ENCODE results near the gene CPXM1.
"Not testable (repeated sequence)": the region's sequence is repeated elsewhere in the genome, so short reads cannot be mapped to it uniquely, and the experiment has no call there.

The CPXM1 gene

DNA sequence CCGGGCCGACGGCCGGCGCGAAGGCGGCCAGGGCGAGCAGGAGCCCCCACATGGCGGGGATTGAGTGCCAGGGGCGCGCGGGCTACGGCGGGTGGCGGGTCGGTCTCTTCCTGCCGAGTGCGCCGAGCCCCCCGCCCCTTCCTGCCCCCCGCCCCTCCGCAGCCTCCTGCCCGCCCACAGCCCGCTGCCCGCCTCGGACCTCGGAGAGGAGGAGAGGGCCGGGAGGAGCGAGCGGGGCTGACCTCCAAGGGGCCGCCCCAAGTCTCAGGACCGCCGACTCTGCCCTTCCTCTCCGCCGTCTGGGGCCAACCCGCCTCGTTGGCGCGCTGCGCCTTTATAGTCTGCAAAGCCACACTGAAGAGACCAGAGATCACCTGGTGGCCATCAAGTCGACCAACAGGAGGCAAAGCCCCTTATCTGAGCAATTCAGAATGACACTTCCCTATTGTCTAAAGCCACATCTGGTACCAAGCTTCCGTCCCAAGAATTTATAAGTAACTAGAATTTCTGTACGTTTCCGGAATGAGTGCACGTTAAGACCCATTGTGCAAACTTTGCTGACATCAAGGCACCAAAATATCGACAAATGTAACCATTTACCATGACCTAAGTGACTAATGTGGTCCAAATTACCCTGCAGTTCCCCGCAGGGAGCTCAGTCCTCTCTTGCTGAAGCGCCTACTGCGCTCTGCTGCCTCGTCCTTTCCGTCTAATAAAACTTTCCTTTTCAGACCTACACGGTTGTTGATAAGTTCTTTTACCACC is at the start of gene CPXM1:
Gene CPXM1, minus strand, starts transcription at position 107 of the 765 bp plus-strand sequence. Its CDS starts 55 bp downstream, at position 52.
- no peak for DNase-seq (ENCODE audit: low read depth)

DNA sequence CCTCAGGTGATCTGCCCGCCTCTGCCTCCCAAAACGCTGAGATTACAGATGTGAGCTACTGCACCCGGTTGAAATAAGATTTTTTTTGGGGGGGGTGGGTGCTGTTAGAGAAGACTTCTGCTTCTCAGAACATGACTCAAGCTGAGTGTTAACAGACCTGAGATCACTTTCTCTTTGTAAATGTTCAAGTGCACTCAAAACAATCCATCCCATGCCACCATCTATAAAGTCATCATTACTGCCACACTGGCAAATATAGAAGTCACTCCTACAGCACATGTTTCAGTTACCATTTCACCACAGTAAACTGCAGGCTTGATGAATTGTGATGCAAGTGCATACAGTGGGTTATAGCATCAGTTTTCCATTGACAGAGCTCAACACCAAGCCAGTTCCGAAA is 49.1 kb upstream of the CPXM1 start:
- no peak for DNase-seq (ENCODE audit: low read depth)

DNA sequence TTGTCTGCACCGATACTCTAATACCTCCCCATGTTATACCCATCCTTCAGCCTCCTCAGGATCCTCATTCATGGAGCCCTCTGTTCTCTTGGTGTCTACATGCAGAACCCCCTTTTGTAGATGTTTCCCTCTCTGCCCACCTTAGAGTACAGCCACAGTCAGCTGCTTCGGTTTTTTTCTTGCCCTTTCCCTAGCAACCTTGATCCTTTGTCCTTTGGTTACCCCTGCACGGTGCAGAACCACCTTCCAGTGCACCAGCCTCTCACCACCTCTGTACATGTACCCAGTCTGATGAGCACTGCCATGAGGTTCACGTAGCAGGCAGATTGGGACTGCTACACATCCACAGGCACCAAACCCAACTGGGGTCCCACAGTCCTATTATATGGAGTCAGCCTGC is 47.4 kb upstream of the CPXM1 start:
- no peak for DNase-seq (ENCODE audit: low read depth)

DNA sequence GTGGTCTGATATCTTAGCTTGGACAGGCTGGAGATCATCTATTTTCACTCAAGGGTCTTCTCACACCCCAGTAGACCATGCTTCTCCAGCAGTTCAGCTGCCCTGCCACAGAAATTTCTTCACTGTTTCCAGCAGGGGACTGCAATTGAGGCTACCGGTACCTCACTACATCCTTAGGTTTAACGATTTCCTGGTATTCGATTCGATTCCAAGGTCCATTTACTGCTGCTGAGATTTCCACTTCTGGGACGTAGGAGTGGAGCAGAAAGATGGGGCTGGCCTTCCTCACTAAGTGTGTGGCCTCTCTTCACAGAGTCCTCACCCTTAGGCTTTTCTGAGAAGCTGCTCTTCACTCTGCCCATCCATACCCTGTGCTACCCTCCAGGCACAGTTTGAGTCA is 46.3 kb upstream of the CPXM1 start:
- DNase-seq (ENCODE audit: low read depth): no peak

DNA sequence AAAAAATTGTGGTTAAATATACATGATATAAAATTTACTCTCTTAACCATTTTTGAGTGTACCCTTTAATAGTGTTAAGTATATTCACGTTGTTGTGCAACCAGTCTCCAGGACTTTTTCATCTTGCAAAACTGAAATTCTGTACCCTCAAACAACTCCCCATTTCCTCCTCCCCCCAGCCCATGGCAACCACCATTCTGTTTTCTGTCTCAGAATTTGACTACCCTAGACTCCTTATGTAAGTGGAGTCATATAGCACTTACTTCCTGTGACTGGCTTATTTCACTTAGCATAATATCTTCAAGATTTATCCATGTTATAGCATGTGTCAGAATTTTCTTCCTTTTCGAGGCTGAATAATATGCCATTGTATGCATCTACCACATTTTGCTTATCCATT is 45.2 kb upstream of the CPXM1 start:
- no peak for DNase-seq (ENCODE audit: low read depth)

DNA sequence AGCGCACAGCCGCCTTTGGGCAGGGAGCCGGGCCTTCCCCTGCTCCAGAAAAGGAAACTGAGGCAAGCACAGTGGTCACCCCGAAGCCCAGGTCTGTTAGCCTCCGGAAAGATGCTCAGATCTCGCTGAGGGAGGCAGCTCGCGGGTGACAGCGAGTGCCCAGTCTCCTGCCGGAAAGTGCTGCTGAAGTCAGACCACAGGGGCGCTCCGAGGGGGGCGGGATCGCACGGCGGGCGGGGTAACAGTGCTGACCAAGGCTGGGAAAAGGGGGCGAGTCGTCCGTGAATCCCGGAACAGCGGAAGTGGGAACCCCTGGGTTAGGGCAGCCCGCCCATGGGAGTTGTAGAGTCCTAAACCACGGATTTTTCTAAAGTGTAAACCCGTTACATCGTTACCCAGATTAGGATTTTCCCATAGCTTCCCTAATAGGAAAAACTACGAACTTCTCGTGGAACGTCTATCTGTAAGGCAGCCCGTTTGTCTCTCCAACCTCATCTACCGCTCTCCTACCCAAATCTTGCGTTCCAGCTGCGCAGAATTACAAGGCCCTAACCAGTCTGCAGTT is 40.6 kb upstream of the CPXM1 start:
- no peak for DNase-seq (ENCODE audit: low read depth)

DNA sequence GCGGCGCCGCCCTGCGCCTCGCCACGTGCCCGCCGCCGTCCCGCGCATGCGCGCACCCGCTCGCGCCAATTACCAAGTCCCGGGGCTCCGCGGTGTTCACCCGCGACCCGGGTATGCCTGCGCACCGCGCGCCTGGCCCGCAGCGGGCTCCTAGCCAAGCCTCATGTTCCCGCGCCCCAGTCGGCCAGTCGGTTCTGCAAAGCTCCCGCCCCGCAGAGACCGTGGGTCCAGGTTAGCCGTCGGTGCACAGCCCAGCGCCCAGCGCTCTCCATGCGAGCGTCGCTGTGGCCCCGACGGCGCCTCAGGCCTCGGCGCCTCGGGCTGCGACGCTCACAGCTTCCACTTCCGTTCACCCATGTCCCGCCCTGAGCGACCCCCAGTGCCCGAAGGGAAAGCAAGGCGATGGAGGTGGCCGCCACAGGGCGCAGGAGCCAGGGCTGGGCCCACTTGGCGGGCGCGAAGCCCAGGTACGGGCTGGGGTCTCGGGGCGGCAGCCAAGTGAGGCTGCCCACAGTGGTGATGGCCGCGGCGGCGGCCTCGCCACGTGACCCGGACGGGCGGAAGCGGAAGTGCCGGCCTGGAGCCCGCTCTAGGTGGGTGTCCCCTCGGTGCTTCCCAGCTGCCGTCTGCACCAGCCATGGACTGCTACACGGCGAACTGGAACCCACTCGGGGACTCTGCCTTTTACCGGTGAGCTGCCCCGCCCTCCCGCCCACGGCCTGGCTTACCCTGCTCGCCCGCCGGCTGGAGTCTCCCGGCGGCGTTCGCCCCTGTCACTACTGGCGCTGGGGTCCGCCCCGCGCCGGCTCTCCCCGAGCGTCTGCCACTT is 39.9 kb upstream of the CPXM1 start, which contains the start of the genes PCED1A and VPS16:
Gene PCED1A, minus strand, starts transcription at position 518 of the 829 bp plus-strand sequence. CDS start 743 bp downstream, outside the sequence.
Gene VPS16, plus strand, starts transcription at position 608 of the 829 bp plus-strand sequence. Its CDS starts 30 bp downstream, at position 638.
- peak; percentile 83 for DNase-seq (ENCODE audit: low read depth)

DNA sequence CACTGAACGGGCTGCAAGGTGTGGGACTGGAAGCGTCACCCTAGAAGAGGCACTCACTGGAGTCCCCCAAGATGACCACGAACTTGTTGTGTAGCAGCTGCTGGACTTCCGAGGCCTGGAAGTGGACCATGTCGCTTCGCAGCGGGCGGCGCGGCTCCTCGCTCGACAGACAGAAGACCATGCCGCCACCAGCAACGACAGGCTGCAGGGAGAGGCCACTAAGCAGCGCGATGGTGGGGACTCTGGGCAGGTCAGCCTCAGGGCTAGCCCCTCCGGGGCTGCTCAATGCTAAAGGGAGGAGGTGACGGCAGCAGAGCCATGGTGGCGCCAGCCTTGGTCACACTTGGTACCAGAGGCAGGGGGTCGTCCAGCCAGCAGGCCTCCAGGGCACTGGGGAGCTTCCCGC is 39.3 kb upstream of the CPXM1 start:
- no peak for DNase-seq (ENCODE audit: low read depth)

DNA sequence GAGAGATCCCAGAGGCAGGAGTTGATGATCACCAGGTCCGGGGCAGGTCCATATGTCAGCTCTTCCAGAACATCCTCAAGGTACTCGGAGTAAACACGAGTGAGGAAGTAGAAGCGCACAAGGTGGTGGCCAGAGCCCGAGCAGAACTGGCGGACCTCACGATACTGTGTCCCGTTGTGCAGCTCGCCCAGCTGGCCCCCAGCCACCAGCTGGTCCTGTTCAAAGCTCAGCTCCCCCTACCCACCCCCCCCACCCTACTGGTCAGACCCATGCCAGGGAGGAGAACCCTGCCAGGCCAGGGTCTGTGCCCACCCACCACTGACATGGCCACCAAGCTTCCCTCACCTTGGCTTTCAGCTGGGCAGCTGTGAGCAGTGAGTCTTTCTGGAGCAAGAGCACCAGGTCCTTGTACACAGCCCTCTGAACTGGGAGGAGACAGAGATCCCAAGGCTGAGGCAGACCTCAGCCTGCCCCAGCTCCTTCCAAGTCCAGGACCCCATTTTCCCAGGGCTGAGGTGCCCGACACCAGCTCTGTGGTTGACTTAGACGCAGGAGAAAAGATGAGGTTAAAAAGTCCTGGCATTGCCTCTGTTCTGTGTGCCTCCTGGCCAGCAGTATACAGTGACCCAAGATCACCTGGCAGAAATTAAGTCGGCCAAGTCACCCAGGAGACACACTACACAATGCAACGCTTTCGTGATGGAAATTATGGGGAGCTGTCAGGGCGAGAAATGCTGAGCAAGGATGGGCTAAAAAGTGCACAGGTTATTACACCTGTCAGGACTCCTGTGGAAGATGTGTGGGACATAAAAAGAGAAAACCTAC is 38.6 kb upstream of the CPXM1 start:
- no peak for DNase-seq (ENCODE audit: low read depth)

DNA sequence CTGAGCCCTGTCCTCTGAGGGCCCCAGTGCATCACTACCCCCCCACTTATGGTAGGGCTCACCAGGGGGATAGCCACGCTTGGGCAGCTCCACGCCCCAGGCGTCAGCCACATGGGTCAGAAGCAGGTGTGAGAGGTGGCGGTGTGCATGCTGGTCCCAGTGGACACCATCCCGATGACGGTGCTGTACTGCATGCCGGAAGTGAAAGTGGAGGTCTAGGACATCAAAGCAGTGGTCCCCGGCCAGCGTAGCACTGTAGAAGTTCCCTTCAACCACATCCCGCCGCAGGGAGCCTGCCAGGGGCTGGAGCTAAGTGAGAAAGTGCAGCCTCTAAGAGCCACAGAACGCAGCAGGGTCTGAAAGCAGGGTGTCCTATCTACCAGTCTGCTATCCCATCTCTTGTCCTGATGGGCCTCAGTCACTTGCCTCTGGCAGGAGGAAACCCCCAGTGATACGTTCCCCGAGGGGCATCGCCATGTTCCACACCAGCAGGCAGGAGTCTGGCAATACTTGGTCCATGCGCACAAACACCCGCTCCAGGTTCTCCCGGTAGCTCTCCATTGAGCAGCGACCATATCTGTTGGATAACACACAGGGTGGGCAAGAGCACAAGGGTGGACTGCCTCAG is 37.9 kb upstream of the CPXM1 start:
- DNase-seq (ENCODE audit: low read depth): no peak

DNA sequence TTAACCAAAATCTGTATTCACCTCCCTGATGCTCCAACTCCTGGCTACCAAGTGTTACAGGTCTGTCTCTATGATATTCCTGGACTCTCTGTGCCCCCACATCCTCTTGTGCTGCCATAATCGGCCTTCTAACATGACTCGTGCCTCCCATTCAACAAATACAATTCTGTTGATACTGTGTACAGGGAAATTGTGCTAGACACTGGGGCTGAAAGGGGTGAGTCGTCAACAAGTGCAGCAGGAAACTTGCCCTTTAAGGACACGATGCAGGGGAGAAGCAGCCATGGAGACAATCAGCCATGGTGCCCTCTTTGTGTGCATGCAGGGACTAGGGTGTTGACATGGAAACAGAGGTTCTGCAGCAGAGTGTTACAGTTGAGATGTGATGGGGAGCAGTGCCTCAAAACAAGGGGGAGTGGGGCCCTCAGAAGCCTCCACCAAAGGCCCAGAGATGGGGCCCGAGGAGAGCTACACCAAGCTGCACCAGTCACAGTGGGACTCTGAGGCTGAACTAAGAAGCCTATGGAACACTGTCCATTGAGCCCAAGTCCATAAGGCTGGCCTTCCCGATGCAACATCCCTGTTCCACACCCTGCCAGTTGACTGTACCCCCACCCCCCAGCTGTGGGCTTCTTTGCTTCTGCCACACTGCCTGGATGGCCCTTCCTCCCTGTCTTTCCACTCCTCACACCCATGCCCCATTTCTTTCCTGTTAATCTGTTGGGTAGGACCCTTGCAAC is 37.0 kb upstream of the CPXM1 start:
- no peak for DNase-seq (ENCODE audit: low read depth)

DNA sequence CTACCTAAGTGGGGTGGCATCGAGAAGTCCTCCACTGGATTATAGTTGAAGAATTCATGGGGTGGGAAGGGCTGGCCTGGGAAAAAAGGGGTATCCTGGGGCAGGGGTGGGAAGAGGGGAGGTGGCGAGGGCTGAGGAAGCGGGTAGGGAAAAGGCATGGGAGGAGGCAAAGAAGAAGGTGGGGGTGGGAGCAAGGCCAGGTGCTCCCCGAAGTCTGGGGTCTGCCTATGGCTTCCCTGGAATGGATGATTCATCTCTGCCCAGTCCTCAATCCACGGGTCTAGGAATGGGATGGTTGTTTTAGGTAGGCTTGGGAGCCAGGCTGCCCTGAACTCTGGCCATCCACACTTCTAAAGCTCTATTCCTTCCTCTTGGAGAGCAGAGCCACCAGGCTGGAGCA is 35.6 kb upstream of the CPXM1 start:
- no peak for DNase-seq (ENCODE audit: low read depth)

DNA sequence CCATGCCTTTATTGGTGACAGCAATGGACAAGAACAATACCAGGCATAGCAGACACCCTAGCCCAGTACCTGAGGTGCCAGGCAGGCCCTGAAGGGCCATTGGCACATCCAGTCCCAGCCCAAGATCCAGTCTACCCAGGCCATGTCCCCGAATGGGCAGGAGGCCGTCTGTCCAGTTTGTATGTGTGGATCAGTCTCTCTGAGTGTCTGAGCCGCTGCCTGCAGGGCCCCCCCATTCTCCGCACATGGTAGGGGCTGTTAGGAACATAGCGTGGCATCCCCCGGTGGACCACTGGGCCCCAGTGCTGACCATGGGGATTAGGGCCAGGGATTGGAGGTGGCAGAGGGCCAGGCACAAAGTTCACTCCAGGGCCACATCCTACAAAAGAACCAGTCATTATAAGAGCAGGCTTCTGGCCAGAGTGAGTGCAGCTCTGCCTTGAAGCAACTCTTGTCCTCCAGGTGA is 34.9 kb upstream of the CPXM1 start:
- no peak for DNase-seq (ENCODE audit: low read depth)

DNA sequence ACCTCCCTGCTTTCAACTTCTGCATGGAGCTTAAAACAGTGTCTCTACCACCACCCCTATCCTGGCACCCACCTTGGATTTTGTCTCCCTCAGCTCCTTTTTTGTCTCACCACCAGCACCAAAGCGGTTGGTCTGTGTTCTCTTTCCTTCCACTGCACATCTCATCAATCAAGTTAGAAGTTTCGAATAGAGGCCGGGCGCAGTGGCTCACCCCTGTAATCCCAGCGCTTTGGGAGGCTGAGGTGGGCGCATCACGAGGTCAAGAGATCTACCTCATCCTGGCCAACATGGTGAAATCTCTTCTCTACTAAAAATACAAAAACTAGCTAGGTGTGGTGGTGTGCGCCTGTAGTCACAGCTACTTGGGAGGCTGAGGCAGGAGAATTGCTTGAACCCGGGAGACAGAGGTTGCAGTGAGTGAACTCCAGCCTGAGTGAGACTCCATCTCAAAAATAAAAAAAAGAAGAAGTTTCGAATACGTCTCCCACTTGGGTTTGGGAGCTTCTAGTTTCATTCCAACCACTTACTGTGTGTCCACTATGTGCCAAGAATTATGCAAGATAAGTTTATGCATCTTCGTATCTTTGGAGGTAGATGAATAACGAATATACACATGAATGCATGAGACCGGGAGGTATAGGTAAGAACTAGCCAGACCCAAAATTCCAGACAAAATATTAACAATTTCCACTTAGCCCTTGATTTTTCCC is 34.1 kb upstream of the CPXM1 start:
- no peak for DNase-seq (ENCODE audit: low read depth)

DNA sequence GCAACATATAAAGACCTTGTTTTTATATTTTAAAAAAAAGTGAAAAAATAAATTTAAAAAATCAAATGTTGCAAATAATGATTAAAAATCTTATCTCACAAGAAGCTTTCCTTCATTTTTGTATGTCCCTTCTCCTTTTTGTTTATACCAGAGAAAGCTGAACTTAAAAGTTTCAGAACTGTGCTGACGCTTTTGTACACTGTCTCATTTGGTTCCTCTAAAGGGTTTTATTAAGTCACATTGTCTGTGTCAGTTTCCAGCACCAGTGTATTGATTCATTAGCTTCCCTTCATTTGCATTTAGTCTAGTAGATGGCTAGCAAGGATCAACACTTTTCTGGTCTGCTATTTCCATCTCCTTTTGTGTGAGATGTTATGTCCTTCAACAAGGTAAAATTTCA is 33.3 kb upstream of the CPXM1 start:
- DNase-seq (ENCODE audit: low read depth): no peak

DNA sequence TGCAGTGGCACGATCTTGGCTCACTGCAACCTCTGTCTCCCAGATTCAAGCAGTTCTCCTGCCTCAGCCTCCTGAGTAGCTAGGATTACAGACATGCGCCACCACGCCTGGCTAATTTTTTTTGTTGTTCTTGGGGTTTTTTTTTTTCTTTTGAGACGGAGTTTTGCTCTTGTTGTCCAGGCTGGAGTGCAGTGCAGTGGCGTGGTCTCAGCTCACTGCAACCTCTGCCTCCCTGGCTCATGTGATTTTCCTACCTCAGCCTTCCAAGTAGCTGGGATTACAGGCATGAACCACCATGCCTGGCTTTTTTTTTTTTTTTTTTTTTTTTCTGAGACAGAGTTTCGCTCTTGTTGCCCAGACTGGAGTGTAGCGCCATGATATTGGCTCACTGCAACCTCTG is 30.8 kb upstream of the CPXM1 start:
- not testable (repeated sequence) for DNase-seq (ENCODE audit: low read depth)

DNA sequence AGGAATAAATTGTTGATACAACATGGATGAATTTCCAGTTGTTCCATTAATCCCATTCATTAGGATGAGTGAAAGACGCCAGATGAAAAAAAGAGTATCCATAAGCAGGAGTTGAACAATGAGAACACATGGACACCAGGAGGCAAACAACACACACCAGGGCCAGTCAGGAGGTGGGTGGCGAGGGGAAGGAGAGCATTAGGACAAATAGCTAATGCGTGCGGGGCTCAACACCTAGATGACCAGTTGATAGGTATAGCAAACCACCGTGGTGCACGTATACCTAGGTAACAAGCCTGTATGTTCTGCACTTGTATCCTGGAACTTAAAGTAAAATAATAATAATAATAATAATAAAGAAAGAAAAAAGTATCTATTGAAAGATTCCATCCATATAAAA is 28.9 kb upstream of the CPXM1 start:
- no peak for DNase-seq (ENCODE audit: low read depth)

DNA sequence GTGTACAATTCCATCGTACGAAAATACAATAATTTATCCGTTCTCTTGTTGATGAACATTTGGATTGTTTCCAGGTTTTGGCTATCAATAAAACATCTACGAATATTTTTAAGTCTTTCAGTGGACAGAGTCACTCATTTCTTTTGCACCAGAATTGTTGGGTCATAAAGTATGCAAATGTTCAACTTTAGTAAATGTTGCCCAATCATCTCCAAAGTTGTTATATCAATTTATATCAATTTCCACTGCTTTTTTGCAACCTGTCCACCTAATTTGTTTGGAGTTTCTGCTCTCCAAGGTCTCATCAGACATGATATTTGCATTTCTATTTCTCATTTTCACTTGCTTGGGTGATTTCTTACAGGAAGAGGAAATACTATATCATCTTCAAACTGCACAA is 26.2 kb upstream of the CPXM1 start:
- DNase-seq (ENCODE audit: low read depth): no peak

DNA sequence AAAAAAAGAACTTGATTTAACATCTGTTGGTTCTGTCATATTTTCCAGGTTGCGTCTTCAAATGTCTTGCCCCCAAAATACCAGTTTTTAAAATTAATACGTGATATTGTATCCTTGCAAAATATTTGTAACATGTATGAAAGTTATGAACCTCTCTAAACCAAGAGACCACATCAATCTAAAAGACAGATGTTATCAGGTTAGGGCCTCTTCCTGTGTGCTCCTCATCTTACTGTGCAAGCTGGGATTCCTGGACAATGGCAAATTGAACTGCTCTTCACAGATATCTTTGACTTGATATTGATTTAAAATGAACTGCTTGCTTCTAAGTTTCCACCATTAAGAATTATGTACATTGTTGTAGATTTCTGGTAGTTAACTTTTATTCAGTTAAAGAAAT is 25.3 kb upstream of the CPXM1 start:
- no peak for DNase-seq (ENCODE audit: low read depth)

DNA sequence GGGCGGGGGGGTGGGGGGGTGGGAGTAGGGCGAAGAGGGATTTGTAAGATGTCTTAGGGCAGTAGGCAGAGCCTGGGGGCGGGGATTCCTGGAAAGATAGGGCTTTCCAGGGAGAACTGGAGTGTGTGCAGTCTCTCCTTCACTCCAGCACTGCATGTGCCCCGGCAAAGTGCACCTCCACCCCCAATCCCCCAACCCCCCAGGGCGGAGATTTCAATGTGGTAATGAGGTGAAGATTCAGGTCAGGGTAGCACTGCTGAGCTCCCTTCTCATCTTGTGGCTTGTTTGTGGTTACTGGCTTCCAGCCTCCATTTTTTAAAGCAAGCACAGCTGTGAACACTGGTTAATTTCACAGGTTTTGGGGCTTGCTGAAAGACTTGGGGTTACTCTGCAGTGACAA is 21.6 kb upstream of the CPXM1 start:
- DNase-seq (ENCODE audit: low read depth): no peak

Measured in stimulated activated CD8-positive, alpha-beta memory T cell treated with anti-CD3 and anti-CD28 coated beads, Interleukin-15, amount 100 ng/mL, for 24 hours (primary cell).